PC-3 (cell line): Measurements from ENCODE around the gene CYTH1. TPM values are rescaled to one million over a fixed set of nuclear protein-coding genes. Genes with fewer than 3 reads are reported as not detected.

Experiments used
- ATAC-seq: fragments of 200-7000 bp; cut with Tn5 transposase; 2 replicates; pipeline ENCODE4 v1.9.1; 2020; ENCODE audit warnings: mild to moderate bottlenecking, moderate library complexity
- BruUV-seq: library from RNA; stranded (reverse); fragments of 400-500 nt; replicated peaks from 2 replicates; lab custom pipeline; 2021; lab: Mats Ljungman, UMichigan
- CTCF ChIA-PET: fragments of 300-600 bp; sonication (Branson Sonifier 250); formaldehyde crosslinking; loops from one replicate; lab custom pipeline; 2022; ENCODE audit warnings: antibody characterized with exemption; lab: Charles Lee
- POLR2A ChIA-PET: fragments of 300-600 bp; sonication (Branson Sonifier 250); formaldehyde crosslinking; loops from one replicate; lab custom pipeline; 2022; ENCODE audit warnings: antibody characterized with exemption; ENCODE audit not compliant: unreplicated experiment; lab: Charles Lee
- DNase-seq: peaks from one replicate; pipeline ENCODE4 v3.0.0-alpha.2; 2015
- H2AFZ ChIP-seq: fragments of 300-600 bp; sonication (generic); 2 replicates; pipeline ENCODE4 v1.6.0; 2016; ENCODE audit warnings: antibody characterized with exemption, low read length
- H3F3A ChIP-seq: fragments of 300-600 bp; sonication (generic); one replicate; pipeline ENCODE4 v1.6.0; 2017; ENCODE audit warnings: antibody characterized with exemption, low read length, control low read depth, mild to moderate bottlenecking; ENCODE audit not compliant: unreplicated experiment
- H3K27ac ChIP-seq: fragments of 300-600 bp; sonication (generic); 2 replicates; pipeline ENCODE4 v1.5.1; 2016; ENCODE audit warnings: mild to moderate bottlenecking, low read length
- H3K27me3 ChIP-seq: fragments of 300-600 bp; sonication (generic); 2 replicates; pipeline ENCODE4 v1.6.1; 2016; ENCODE audit warnings: low read length, mixed read lengths
- H3K36me3 ChIP-seq: fragments of 300-600 bp; sonication (generic); 2 replicates; pipeline ENCODE4 v1.6.1; 2016; ENCODE audit warnings: low read depth, mixed run types, low read length, mixed read lengths
- H3K4me1 ChIP-seq: fragments of 300-600 bp; sonication (generic); 2 replicates; pipeline ENCODE4 v1.5.1; 2016; ENCODE audit warnings: low read length; ENCODE audit not compliant: insufficient read depth
- H3K4me2 ChIP-seq: fragments of 300-600 bp; sonication (generic); 2 replicates; pipeline ENCODE4 v1.6.0; 2016; ENCODE audit warnings: low read length
- H3K4me3 ChIP-seq: fragments of 300-600 bp; sonication (generic); 2 replicates; pipeline ENCODE4 v1.5.1; 2016; ENCODE audit warnings: mild to moderate bottlenecking, low read length, mixed read lengths
- H3K79me2 ChIP-seq: fragments of 300-600 bp; sonication (generic); 2 replicates; pipeline ENCODE4 v1.6.1; 2017; ENCODE audit warnings: low read length, mixed read lengths
- H3K9ac ChIP-seq: fragments of 300-600 bp; sonication (generic); 2 replicates; pipeline ENCODE4 v1.6.0; 2016; ENCODE audit warnings: mild to moderate bottlenecking, low read length
- H3K9me2 ChIP-seq: fragments of 300-600 bp; sonication (generic); replicated peaks from 2 replicates; pipeline ENCODE4 v1.6.1; 2016; ENCODE audit warnings: mixed run types, low read length, mixed read lengths
- H3K9me3 ChIP-seq: fragments of 300-600 bp; sonication (generic); 2 replicates; pipeline ENCODE4 v1.6.1; 2016; ENCODE audit warnings: low read length, mixed read lengths
- H4K20me1 ChIP-seq: fragments of 300-600 bp; sonication (generic); 2 replicates; pipeline ENCODE4 v1.6.1; 2016; ENCODE audit warnings: low read length, mixed read lengths
- EZH2 ChIP-seq: fragments of 300-600 bp; sonication (generic); IDR thresholded peaks from one replicate; pipeline ENCODE4 v1.6.1; 2017; ENCODE audit warnings: antibody characterized with exemption, mild to moderate bottlenecking, low read length; ENCODE audit not compliant: unreplicated experiment
- EZH2phosphoT487 ChIP-seq: fragments of 300-600 bp; sonication (generic); IDR thresholded peaks from 2 replicates; pipeline ENCODE4 v1.6.1; 2018; ENCODE audit warnings: mild to moderate bottlenecking, antibody characterized with exemption, low read length, borderline replicate concordance
- intact Hi-C: fragments of 100-400 bp; cut with micrococcal nuclease; formaldehyde crosslinking; loops from 2 replicates; pipeline ENCODE4 v1.9.0; 2023
- total RNA-seq: library from RNA; depleted of rRNA; stranded (reverse); fragments of >200 nt; gene quantifications from 2 replicates; pipeline ENCODE4 v1.2.3, GENCODE V29; 2014
- TF ChIP-seq, protein P1 (sequence below): fragments of 300-600 bp; sonication (generic); conservative IDR thresholded peaks from 2 replicates; pipeline ENCODE4 v1.5.1; 2017; ENCODE audit warnings: antibody characterized with exemption, low read depth, mild to moderate bottlenecking, low read length

Gene CYTH1
- total RNA-seq, 1 experiment from 2014 or later = 29.7 TPM

DNA sequence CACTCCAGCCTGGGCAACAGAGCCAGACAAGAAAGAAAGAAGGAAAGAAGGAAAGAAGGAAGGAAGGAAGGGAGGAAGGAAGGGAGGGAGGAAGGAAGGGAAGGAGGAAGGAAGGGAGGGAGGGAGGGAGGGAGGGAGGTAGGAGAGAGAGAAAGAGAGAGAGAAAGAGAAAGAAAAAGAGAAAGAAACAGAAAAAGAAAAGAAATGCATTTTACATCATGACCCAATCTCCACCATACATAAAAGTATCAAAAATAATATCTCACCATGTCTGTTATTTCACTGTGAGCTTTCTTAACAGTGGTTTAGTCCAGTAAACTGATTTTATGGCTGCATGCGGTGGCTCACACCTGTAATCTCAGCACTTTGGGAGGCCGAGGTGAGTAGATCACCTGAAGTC lies 70.0 kb downstream of the CYTH1 start:
- DNase-seq (no peak), ATAC-seq (no peak)
- Histone ChIP-seq H3K4me1 (peaks cover 25% of the 10 kb centered on the region), H3K79me2 (peaks cover 41% of the 10 kb centered on the region), H2AFZ (no peak overlapping the region), H3K4me2 (no peak overlapping the region), H3F3A (peaks cover 1% of the 10 kb centered on the region), H4K20me1 (no peaks in the 10 kb centered on the region), H3K9me3 (no peaks in the 10 kb centered on the region), H3K9me2 (no peaks in the 10 kb centered on the region), H3K36me3 (no peaks in the 10 kb centered on the region), H3K4me3 (no peak overlapping the region), H3K27me3 (no peaks in the 10 kb centered on the region), H3K27ac (no peak overlapping the region), H3K9ac (no peak overlapping the region)
- intact Hi-C loops = no loop called here
- TF ChIP-seq EZH2phosphoT487 (no peak), EZH2 (no peak)
- TF ChIP-seq, protein P1, sequence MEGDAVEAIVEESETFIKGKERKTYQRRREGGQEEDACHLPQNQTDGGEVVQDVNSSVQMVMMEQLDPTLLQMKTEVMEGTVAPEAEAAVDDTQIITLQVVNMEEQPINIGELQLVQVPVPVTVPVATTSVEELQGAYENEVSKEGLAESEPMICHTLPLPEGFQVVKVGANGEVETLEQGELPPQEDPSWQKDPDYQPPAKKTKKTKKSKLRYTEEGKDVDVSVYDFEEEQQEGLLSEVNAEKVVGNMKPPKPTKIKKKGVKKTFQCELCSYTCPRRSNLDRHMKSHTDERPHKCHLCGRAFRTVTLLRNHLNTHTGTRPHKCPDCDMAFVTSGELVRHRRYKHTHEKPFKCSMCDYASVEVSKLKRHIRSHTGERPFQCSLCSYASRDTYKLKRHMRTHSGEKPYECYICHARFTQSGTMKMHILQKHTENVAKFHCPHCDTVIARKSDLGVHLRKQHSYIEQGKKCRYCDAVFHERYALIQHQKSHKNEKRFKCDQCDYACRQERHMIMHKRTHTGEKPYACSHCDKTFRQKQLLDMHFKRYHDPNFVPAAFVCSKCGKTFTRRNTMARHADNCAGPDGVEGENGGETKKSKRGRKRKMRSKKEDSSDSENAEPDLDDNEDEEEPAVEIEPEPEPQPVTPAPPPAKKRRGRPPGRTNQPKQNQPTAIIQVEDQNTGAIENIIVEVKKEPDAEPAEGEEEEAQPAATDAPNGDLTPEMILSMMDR = no peak
- POLR2A ChIA-PET = no interaction called here
- BruUV-seq = no TSS peak
- CTCF ChIA-PET = no interaction called here

GRCh38 chr17:78710607-78711006 lies 71.5 kb downstream of the CYTH1 start:
- H3K9ac ChIP-seq = no peak overlapping the region
- H3K4me1 ChIP-seq = peaks cover 24% of the 10 kb centered on the region
- no peak overlapping the region for H3K27ac ChIP-seq
- no peak for ATAC-seq
- TF ChIP-seq EZH2 (no peak), EZH2phosphoT487 (no peak)
- TF ChIP-seq, protein P1 = no peak
- H3K4me2 ChIP-seq = no peak overlapping the region
- H3K4me3 ChIP-seq = no peak overlapping the region
- H2AFZ ChIP-seq = no peak overlapping the region
- CTCF ChIA-PET = interaction anchor here (0.7 kb wide), 1 partner anchor 26 kb away, joined by 3 read pairs; no protein-coding TSS in a partner anchor
- peaks cover 8% of the 10 kb centered on the region for H3F3A ChIP-seq
- 0 out of 2 replicates have a peak, but pooled peaks cover 2% of the 10 kb centered on the region for H3K36me3 ChIP-seq
- intact Hi-C loops = no loop called here
- POLR2A ChIA-PET = no interaction called here
- no peaks in the 10 kb centered on the region for H3K9me2 ChIP-seq
- peaks cover 27% of the 10 kb centered on the region for H3K79me2 ChIP-seq
- BruUV-seq = no TSS peak
- no peaks in the 10 kb centered on the region for H3K27me3 ChIP-seq
- no peaks in the 10 kb centered on the region for H3K9me3 ChIP-seq
- DNase-seq = no peak
- no peaks in the 10 kb centered on the region for H4K20me1 ChIP-seq

- ATAC-seq (no peak), DNase-seq (no peak)
- no peak overlapping the region for H2AFZ ChIP-seq
- TF ChIP-seq, protein P1 = no peak
- no peak for TF ChIP-seq EZH2phosphoT487
- no peak for TF ChIP-seq EZH2
- no peaks in the 10 kb centered on the region for H3K9me3 ChIP-seq
- no peaks in the 10 kb centered on the region for H3K27me3 ChIP-seq
- no peak overlapping the region for H3K4me2 ChIP-seq
- no peak overlapping the region for H3K27ac ChIP-seq
- no peak overlapping the region for H3K4me3 ChIP-seq
- peaks cover 18% of the 10 kb centered on the region for H3K79me2 ChIP-seq
- peaks cover 5% of the 10 kb centered on the region; the same call in 1 of the 2 replicates for H3K36me3 ChIP-seq
- no peaks in the 10 kb centered on the region for H3K9me2 ChIP-seq
- POLR2A ChIA-PET = no interaction called here
- peaks cover 30% of the 10 kb centered on the region for H3K4me1 ChIP-seq
- no peaks in the 10 kb centered on the region for H4K20me1 ChIP-seq
- CTCF ChIA-PET = interaction anchor here (0.6 to 0.7 kb wide), 2 partner anchors 31 to 45 kb away, joined by 3 read pairs; no protein-coding TSS in a partner anchor
- H3F3A ChIP-seq = peaks cover 8% of the 10 kb centered on the region
- H3K9ac ChIP-seq = no peak overlapping the region
- no TSS peak for BruUV-seq
- intact Hi-C loops = loop anchor here (2.0 to 5.0 kb wide), 2 partner anchors 117 to 205 kb away; no protein-coding TSS in a partner anchor
These were observed 72.3 kb downstream of the CYTH1 start for GRCh38 chr17:78709751-78710181.
